Esophagus muscularis mucosa (tissue), 4 donors: ENCODE measurements around the gene ZNF652. TPM values are rescaled to one million over a fixed set of nuclear protein-coding genes. Genes with fewer than 3 reads are reported as not detected.
"Not testable (repeated sequence)": the region's sequence is repeated elsewhere in the genome, so short reads cannot be mapped to it uniquely, and the experiment has no call there.

Experiments
- DNase-seq: peaks from one replicate; pipeline ENCODE4 v3.0.0-alpha.2; 2017; ENCODE audit errors: extremely low spot score
- H3K27ac ChIP-seq, 4 donors: fragments of 200-600 bp; sonication (generic); replicated peaks in 1 of 4; 1 replicate in 3 of 4; 2 replicates in 1 of 4; pipeline ENCODE4 v1.5.1; 2016 to 2019; ENCODE audit warnings: mild to moderate bottlenecking in 1 of 4
- H3K27me3 ChIP-seq, 4 donors: fragments of 200-600 bp; sonication (generic); one replicate each; pipeline versions ENCODE4 v1.5.1 to v1.6.0; 2016 to 2019
- H3K36me3 ChIP-seq, 4 donors: fragments of 200-600 bp; sonication (generic); one replicate each; pipeline ENCODE4 v1.5.1; 2016 to 2019
- H3K4me1 ChIP-seq, 4 donors: fragments of 200-600 bp; sonication (generic); one replicate each; pipeline ENCODE4 v1.5.1; 2016 to 2019
- H3K4me3 ChIP-seq, 4 donors: fragments of 200-600 bp; sonication (generic); 1 replicate in 2 of 4; 2 replicates in 2 of 4; pipeline ENCODE4 v1.5.1; 2016 to 2019; ENCODE audit warnings: mild to moderate bottlenecking in 4 of 4, moderate library complexity in 1 of 4
- H3K9me3 ChIP-seq, 4 donors: fragments of 200-600 bp; sonication (generic); 1 replicate in 3 of 4; 2 replicates in 1 of 4; pipeline ENCODE4 v1.5.1; 2016 to 2019
- CTCF ChIP-seq, 3 experiments: fragments of 200-600 bp in 2 of 3; fragments of 450-650 bp in 1 of 3; sonication (generic) in 2 of 3; IDR thresholded peaks; one replicate each; pipeline ENCODE4 v1.5.1; 2017 to 2019; ENCODE audit warnings: antibody characterized with exemption in 3 of 3, mild to moderate bottlenecking in 2 of 3, moderate library complexity in 1 of 3
- EP300 ChIP-seq: sonication (generic); formaldehyde crosslinking; IDR thresholded peaks from one replicate; pipeline ENCODE4 v1.6.1; 2017; ENCODE audit warnings: antibody characterized with exemption
- POLR2A ChIP-seq: fragments of 450-650 bp; IDR thresholded peaks from one replicate; pipeline ENCODE4 v1.6.1; 2017; ENCODE audit warnings: antibody characterized with exemption, moderate library complexity, mild to moderate bottlenecking, low read depth
- POLR2AphosphoS5 ChIP-seq, 2 donors: sonication (generic); formaldehyde crosslinking; IDR thresholded peaks; one replicate each; pipeline ENCODE4 v1.6.1; 2017; ENCODE audit warnings: antibody characterized with exemption in 2 of 2
- WGBS: methylation state at CpG from one replicate; pipeline ENCODE4 v1.1.5; 2018; 5-methylcytosine and 5-hydroxymethylcytosine counted together
- intact Hi-C: fragments of 100-400 bp; cut with DNase I; formaldehyde crosslinking; loops from one replicate; pipeline ENCODE4 v1.15.1; 2023
- total RNA-seq, 4 donors: library from RNA; depleted of rRNA; stranded (reverse); fragments of >200 nt; gene quantifications; one replicate each; pipeline versions ENCODE4 v1.1.0 to v1.2.1, GENCODE V29; 2016

ZNF652 gene
- total RNA-seq, 4 donors from 2014 or later, result 59.3 to 100.0 (median 83.0) TPM

- Histone ChIP-seq H3K4me3 (no peak overlapping the region), H3K27me3 (no peaks in the 10 kb centered on the region), H3K9me3 (no peaks in the 10 kb centered on the region), H3K36me3 (no peaks in the 10 kb centered on the region), H3K4me1 (no peaks in the 10 kb centered on the region), H3K27ac (no peak overlapping the region)
- WGBS, result 100% methylated on average over 1 of the region's 1 CpG
- no peak for DNase-seq
- TF ChIP-seq POLR2A, result no peak
- no peak for TF ChIP-seq CTCF (IDR thresholded peaks at IDR 0.05)
- no peak for TF ChIP-seq EP300
- TF ChIP-seq POLR2AphosphoS5 (IDR thresholded peaks at IDR 0.05), result no peak
- intact Hi-C loops, result no loop called here
These were observed 7.7 kb upstream of the ZNF652 start for GRCh38 chr17:49369760-49370159.

- no peak for TF ChIP-seq POLR2A
- TF ChIP-seq POLR2AphosphoS5 (IDR thresholded peaks at IDR 0.05), result no peak
- no peak for TF ChIP-seq EP300
- no peak for TF ChIP-seq CTCF (IDR thresholded peaks at IDR 0.05)
- Histone ChIP-seq H3K4me1 (no peaks in the 10 kb centered on the region), H3K9me3 (no peaks in the 10 kb centered on the region), H3K27ac (no peak overlapping the region), H3K4me3 (no peak overlapping the region), H3K27me3 (no peaks in the 10 kb centered on the region), H3K36me3 (no peaks in the 10 kb centered on the region)
- intact Hi-C loops, result no loop called here
- no peak for DNase-seq
- 74% methylated on average over 1 of the region's 1 CpG for WGBS
These were observed 7.0 kb upstream of the ZNF652 start for GRCh38 chr17:49369089-49369488.

GRCh38 chr17:49365667-49366066, 3.6 kb upstream of the ZNF652 start:
- intact Hi-C loops, result no loop called here
- peaks cover 4 to 18% (median 13%) of the 10 kb centered on the region in 4 donors for H3K4me1 ChIP-seq
- no peaks in the 10 kb centered on the region for H3K9me3 ChIP-seq
- WGBS, result 38% methylated on average over 2 of the region's 2 CpGs
- no peak overlapping the region for H3K4me3 ChIP-seq
- no peak for DNase-seq
- no peaks in the 10 kb centered on the region for H3K36me3 ChIP-seq
- H3K27me3 ChIP-seq, result no peaks in the 10 kb centered on the region
- no peak overlapping the region for H3K27ac ChIP-seq
- TF ChIP-seq POLR2AphosphoS5 (IDR thresholded peaks at IDR 0.05), result no peak
- no peak for TF ChIP-seq EP300
- TF ChIP-seq POLR2A, result no peak
- no peak for TF ChIP-seq CTCF (IDR thresholded peaks at IDR 0.05)

GRCh38 chr17:49365126-49365525, 3.1 kb upstream of the ZNF652 start:
- DNase-seq, H3K4me3 ChIP-seq, intact Hi-C loops, H3K27ac ChIP-seq, H3K27me3 ChIP-seq, H3K36me3 ChIP-seq, H3K9me3 ChIP-seq: not testable (repeated sequence)
- peaks cover 10 to 24% (median 18%) of the 10 kb centered on the region in 4 donors for H3K4me1 ChIP-seq
- 94% methylated on average over 10 of the region's 10 CpGs for WGBS

GRCh38 chr17:49364119-49364518, 2.1 kb upstream of the ZNF652 start:
- H3K4me3 ChIP-seq, result no peak overlapping the region
- no peaks in the 10 kb centered on the region for H3K36me3 ChIP-seq
- no peak for TF ChIP-seq POLR2AphosphoS5 (IDR thresholded peaks at IDR 0.05)
- TF ChIP-seq POLR2A, result no peak
- no peak for TF ChIP-seq EP300
- no peak for TF ChIP-seq CTCF (IDR thresholded peaks at IDR 0.05)
- intact Hi-C loops, result loop anchor here (5.0 kb wide), 2 partner anchors 33 to 47 kb away; no protein-coding TSS in a partner anchor
- no peak overlapping the region for H3K27ac ChIP-seq
- 92% methylated on average over 2 of the region's 2 CpGs for WGBS
- no peaks in the 10 kb centered on the region for H3K27me3 ChIP-seq
- H3K9me3 ChIP-seq, result no peaks in the 10 kb centered on the region
- peaks cover 14 to 34% (median 28%) of the 10 kb centered on the region in 4 donors for H3K4me1 ChIP-seq
- no peak for DNase-seq
